GM10266 (cell line): ENCODE data around the gene SLC39A13.

ENCODE experiments used
- DNase-seq: peaks from one replicate; pipeline ENCODE4 v3.0.0; 2012; ENCODE audit errors: extremely low spot score
- TF ChIP-seq, protein P1 (sequence below): IDR thresholded peaks from 2 replicates; pipeline ENCODE4 v1.5.1; 2012; ENCODE audit warnings: mild to moderate bottlenecking, low read depth; ENCODE audit not compliant: control insufficient read depth, insufficient read depth; ENCODE audit errors: missing control alignments

The SLC39A13 gene

DNA sequence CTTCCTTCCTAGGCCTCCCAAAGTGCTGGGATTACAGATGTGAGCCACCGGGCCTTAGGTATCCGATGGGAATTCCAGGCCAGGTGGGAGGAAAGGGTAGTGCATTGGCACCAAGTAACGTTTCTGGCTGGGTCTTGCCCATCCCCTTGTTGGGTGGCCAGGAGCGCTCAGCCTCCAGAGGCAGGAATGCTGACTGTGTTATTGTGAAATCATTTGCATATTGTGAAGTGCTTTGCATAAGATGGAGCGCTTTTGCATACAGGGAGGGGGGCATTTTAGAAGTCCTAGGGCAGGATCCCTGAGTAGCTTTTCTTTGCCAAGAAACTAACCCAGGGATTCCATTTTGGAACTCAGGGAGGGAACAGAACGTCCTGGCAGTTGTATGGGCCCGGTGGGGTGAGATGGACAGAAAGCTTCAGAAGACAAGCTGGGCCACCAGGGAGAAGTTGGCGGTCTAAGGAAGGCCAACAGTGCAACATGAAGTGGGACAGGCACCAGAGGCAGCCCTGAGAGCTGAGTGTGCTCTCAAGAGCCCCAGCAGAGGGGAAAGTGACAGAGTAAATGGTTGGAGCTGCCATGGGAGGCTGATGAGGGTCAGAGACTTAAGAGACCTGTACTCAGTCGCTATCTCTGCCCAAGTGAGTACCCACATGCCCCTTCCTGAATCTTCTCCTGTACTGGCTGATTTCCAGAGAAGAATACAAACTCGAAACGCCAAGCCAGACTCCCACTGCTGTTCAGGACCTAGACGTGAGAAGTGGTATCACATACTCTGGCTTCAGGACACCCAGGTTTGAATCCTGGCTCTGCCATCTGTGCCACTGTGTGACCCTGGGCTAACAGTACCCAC lies 1.3 kb upstream of the SLC39A13 start:
- DNase-seq: no peak
- TF ChIP-seq, protein P1, sequence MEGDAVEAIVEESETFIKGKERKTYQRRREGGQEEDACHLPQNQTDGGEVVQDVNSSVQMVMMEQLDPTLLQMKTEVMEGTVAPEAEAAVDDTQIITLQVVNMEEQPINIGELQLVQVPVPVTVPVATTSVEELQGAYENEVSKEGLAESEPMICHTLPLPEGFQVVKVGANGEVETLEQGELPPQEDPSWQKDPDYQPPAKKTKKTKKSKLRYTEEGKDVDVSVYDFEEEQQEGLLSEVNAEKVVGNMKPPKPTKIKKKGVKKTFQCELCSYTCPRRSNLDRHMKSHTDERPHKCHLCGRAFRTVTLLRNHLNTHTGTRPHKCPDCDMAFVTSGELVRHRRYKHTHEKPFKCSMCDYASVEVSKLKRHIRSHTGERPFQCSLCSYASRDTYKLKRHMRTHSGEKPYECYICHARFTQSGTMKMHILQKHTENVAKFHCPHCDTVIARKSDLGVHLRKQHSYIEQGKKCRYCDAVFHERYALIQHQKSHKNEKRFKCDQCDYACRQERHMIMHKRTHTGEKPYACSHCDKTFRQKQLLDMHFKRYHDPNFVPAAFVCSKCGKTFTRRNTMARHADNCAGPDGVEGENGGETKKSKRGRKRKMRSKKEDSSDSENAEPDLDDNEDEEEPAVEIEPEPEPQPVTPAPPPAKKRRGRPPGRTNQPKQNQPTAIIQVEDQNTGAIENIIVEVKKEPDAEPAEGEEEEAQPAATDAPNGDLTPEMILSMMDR: no peak

DNA sequence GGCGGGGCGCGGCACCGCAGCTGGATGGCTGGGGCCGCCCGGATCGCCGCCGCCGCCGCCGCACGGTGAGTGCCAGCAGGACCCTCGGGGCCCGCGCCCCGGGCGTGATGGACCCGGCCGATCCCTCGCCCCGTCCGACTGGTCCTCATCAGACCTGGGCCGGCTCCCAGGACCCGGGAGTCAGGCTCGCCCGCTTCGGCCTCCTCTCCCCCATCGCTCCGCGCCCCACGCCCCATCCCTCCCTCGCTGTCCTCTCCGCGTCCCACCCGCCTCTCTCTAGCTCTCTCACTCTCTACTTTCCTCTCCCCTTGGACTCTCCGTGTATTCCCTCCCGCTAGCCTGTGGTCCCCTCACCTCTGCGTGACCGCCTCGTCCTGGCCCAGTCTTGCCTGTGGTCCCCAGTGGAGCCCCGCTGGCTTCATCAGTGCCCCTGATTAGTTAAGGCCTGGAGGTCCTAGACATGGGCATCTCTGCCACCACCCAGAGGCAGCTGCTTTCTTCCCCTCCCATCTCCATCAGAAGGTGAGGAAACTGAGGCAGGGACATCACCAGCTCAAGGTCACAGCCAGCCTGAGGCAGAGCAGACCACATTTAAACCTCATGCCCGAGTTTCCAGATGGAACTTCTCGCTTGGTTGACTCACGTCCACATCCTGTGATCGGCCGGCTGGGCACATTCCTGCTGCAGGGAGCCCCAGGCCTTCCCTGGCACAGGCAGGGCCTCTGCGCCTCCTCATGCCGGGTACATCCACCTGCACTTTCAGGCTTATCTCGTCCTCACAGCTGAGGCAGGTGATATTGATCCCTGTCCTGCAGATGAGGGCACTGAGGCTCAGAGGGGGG lies 429 bp downstream of the SLC39A13 start:
- TF ChIP-seq, protein P1: no peak
- DNase-seq: no peak

DNA sequence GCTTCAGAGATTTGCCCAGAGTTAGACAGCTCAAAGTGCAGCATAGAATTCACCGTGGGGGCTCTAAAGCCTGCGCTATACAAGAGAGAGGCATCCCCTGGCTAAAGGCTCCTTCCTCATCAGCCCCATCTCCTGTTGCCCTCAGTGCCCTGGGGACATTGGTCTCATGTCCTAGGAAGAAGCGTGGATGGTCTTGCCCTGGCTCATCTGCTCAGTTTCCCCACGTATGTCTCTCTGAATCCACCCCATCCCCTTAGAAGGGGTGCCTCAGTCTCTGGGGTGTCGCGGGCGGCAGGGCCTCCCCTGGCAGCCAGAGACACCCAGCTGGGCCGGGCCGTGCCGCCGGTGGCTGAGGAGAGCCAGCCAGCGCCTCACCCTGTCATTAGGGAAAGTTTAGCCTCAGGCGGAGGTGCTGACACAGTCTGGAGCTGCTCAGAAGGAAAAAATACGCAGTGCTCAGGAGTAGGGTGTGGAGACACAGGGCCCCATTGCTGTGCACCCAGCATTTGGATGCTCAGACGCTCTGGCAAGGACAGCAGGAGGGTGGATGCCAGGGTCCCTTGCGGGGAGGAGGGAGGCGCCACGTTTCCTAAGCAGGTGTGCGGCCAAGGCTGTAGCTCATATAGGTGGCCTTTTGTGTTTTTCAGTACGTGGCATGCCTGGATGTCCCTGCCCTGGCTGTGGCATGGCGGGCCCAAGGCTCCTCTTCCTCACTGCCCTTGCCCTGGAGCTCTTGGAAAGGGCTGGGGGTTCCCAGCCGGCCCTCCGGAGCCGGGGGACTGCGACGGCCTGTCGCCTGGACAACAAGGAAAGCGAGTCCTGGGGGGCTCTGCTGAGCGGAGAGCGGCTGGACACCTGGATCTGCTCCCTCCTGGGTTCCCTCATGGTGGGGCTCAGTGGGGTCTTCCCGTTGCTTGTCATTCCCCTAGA lies 1.3 kb downstream of the SLC39A13 start:
- no peak for DNase-seq
- TF ChIP-seq, protein P1: no peak

DNA sequence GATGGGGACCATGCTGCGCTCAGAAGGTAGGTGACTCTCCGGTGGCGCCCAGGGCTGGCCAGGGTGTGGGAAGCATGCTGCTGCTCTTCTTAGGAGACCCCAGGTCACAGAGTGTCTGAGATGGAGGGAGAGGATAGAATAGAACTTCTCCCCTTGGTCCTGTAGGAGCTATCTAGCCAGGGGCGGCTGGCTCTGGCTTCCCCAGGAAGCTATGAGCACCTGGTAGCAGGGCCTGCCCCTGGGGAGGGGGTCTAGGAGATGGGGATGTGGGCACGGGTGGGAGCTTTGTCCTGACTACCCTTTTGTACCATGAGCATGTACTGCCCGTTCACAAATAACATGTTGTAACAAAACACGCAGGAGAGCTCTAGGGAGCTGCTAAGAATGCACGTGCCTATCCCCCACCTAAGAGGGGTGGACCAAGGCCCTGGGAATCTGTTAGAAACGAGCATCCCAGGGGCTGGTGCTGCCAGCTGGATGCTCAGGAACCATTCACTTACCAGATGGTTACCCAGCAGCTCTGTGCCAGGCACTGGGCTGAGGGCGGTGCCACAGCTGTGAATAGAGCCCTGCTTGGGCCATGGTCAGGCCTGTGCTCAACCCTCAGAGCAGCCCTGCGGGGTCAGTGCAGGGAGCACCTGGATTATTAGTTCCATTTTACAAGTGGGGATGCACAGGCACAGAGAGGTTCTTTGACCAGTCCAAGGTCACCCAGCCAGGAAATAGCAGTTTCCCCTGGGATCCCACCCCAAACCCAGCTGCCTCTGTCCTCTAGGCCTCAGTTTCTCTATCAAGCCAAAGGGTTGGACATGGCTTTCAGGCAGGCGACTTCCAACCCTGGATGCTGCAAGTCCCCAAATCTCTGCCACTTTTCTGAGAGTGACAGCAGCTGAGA lies 2.2 kb downstream of the SLC39A13 start:
- no peak for DNase-seq

DNA sequence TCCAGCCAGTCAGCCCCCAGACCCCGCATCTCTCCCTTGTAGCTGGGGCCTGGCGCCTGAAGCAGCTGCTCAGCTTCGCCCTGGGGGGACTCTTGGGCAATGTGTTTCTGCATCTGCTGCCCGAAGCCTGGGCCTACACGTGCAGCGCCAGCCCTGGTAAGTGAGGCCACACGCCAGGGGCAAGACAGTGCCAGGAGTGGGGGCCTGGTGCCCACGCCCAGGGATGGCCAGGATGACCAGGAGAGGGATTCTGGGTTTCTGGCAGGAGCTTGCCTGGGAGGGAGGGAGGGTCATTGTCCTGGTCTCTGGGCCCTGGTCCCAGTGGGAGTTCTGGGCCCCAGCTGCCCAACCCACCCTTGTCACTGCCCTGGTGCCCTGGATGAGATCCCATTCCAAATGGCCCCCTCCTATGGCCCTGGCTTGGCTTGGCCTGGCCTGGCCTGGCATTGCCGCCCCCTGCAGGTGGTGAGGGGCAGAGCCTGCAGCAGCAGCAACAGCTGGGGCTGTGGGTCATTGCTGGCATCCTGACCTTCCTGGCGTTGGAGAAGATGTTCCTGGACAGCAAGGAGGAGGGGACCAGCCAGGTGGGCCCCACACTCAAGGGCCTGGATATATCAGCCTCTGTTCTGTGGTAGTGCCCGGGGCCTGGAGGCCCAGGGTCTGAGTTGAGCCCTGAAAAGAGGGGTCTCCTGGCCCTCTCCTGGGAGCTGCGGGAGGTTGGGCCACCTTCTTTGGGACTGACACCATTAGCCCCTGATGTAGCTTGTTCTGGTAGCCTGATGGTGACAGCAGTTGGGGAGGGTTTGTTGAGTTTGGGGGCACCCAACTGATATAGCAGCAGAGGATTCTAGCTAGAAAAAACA lies 3.7 kb downstream of the SLC39A13 start:
- TF ChIP-seq, protein P1: peak; percentile 97
- DNase-seq: peak; percentile 67

More for the DNA sequence above, 2.2 kb downstream of the SLC39A13 start:
- TF ChIP-seq, protein P1: no peak
